ENCODE results near the gene PTH2R. TPM values are rescaled to one million over a fixed set of nuclear protein-coding genes. Genes with fewer than 3 reads are reported as not detected.

Gene PTH2R
- total and polyA plus RNA-seq, 2 donors (not counting 3 experiments of a cell fraction or from before 2014, with no cell fraction given): not detected

- dilution Hi-C loops (cut with MboI; ENCODE audit: extremely low pct_ligation_motif_present, low sequenced_read_pairs): no loop called here
- Histone ChIP-seq H3K4me1 (ENCODE audit: control insufficient read depth, extremely low read depth, insufficient read depth, low read length) (no peaks in the 10 kb centered on the region), H4K20me1 (replicated peaks; ENCODE audit: control insufficient read depth, extremely low read depth, insufficient read depth, low read length) (no peaks in the 10 kb centered on the region), H3K79me2 (ENCODE audit: control insufficient read depth, insufficient read depth, low read length) (no peaks in the 10 kb centered on the region), H3K36me3 (ENCODE audit: control insufficient read depth in 2 of 2, extremely low read depth in 1 of 2, insufficient read depth in 2 of 2, low read length in 2 of 2) (no peaks in the 10 kb centered on the region), H2AFZ (ENCODE audit: low read depth, low read length) (no peak overlapping the region), H3K4me2 (ENCODE audit: insufficient read depth, low read length) (no peak overlapping the region), H3K27ac (ENCODE audit: insufficient read depth, low read depth, low read length) (no peak overlapping the region), H3K9me1 (replicated peaks; ENCODE audit: control insufficient read depth, extremely low read depth, insufficient read depth, low read length) (no peaks in the 10 kb centered on the region), H3K9ac (replicated peaks; ENCODE audit: extremely low read depth, insufficient read depth, low read length) (no peak overlapping the region), H3K9me3 (replicated peaks; ENCODE audit: control insufficient read depth, insufficient read depth, low read length) (no peaks in the 10 kb centered on the region), H3K27me3 (ENCODE audit: control insufficient read depth in 2 of 2, insufficient read depth in 2 of 2, low read length in 2 of 2) (no peaks in the 10 kb centered on the region), H3K4me3 (replicated peaks in 1 of 3; ENCODE audit: insufficient read depth in 1 of 3, low read depth in 1 of 3, low read length in 3 of 3) (no peak overlapping the region)
- no peak for DNase-seq (ENCODE audit: low read depth, low spot score)
- POLR2A ChIA-PET: no interaction called here
- BruUV-seq (replicated peaks): no TSS peak
- TF ChIP-seq MYC (IDR thresholded peaks at IDR 0.05; ENCODE audit: low read depth, low read length) (no peak), FOS (IDR thresholded peaks at IDR 0.05; ENCODE audit: borderline replicate concordance, insufficient read depth, low read length) (no peak), EZH2 (IDR thresholded peaks at IDR 0.05; ENCODE audit: borderline replicate concordance, low read depth, low read length, severe bottlenecking) (no peak), JUN (IDR thresholded peaks at IDR 0.05; ENCODE audit: borderline replicate concordance, insufficient read depth, insufficient read length, low read depth) (no peak), GATA2 (IDR thresholded peaks at IDR 0.05; ENCODE audit: insufficient read depth, insufficient read length, low read depth, low read length) (no peak), CTCF (IDR thresholded peaks at IDR 0.05; ENCODE audit: extremely low read depth in 1 of 2, insufficient read depth in 1 of 2, low read depth in 1 of 2, low read length in 2 of 2) (no peak), POLR2A (IDR thresholded peaks at IDR 0.05; ENCODE audit: low read depth, low read length) (no peak), POLR2AphosphoS5 (IDR thresholded peaks at IDR 0.05; ENCODE audit: insufficient read depth, low read depth, low read length) (no peak)
- TF ChIP-seq, protein P1, sequence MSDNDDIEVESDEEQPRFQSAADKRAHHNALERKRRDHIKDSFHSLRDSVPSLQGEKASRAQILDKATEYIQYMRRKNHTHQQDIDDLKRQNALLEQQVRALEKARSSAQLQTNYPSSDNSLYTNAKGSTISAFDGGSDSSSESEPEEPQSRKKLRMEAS (IDR thresholded peaks at IDR 0.05; ENCODE audit: insufficient read depth, insufficient read length): no peak
- CTCF ChIA-PET: no interaction called here
- no peak for FAIRE-seq
- intact Hi-C loops (cut with micrococcal nuclease): no loop called here
Measured at GRCh38 chr2:208542465-208543041, 136.0 kb downstream of the PTH2R start.

Other genes with a start within 250 kb of the PTH2R start
- not detected in 2 replicates for gene CRYGA, start 243.2 kb upstream of the PTH2R start, total RNA-seq
- gene CRYGA, start 243.2 kb upstream of the PTH2R start, polyA plus RNA-seq: not detected in 2 replicates
- gene C2orf80, start 216.8 kb upstream of the PTH2R start, total RNA-seq: not detected in 2 replicates
- not detected in 2 replicates for gene C2orf80, start 216.8 kb upstream of the PTH2R start, polyA plus RNA-seq
- 107 and 124 TPM in 2 replicates for gene IDH1, start 151.7 kb upstream of the PTH2R start, total RNA-seq
- 47.1 and 63.1 TPM in 2 replicates for gene IDH1, start 151.7 kb upstream of the PTH2R start, polyA plus RNA-seq
- gene PIKFYVE, start 140.5 kb upstream of the PTH2R start, total RNA-seq: 28.2 and 28.5 TPM in 2 replicates
- 7.2 and 9.0 TPM in 2 replicates for gene PIKFYVE, start 140.5 kb upstream of the PTH2R start, polyA plus RNA-seq